GM19397 (cell line): ENCODE results near the gene SH3BGRL2.
"Not testable (repeated sequence)": the region's sequence is repeated elsewhere in the genome, so short reads cannot be mapped to it uniquely, and the experiment has no call there.

Source experiments
- ATAC-seq: cut with Tn5 transposase; IDR thresholded peaks from one replicate; pipeline ENCODE4 v1.9.1; 2021; ENCODE audit warnings: mild to moderate bottlenecking, moderate library complexity; ENCODE audit not compliant: unreplicated experiment

The SH3BGRL2 gene

DNA sequence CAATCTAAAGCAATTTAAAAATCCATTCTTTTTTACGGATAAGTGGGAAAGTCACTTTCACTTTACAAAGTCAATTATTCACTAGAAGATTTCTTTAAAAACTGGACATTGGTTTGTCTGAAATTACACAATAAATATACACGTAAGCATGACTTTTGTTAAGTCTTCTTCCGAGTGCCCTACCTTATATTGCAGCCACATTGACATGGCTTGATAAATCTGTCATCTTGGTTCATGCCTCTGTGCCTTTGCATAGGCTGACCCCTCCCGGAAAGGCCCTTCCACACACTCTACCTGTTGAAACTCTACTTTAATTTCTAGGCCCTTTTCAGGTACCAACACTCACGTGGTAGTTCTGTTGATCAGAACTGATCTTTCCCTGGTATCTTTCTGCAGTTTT is 104.1 kb downstream of the SH3BGRL2 start:
- ATAC-seq: no peak

DNA sequence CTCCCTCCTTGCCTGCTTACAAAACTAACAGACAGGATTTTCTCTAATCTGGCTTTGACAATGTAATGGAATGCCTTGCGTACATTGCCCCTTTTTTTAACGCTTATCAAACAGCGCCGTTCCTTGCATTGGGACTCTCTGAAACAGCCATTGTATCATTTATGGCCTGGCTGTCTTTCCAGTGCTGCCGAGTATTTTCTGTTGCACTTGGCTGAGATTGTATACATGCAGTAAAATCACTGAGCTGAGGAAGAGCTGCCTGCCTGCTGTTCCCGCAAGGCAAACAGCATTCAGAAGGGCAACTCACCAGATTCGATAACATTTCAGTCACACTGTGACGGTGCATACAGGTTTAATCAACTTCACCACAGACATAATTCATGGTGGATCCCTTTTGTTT is 106.0 kb downstream of the SH3BGRL2 start:
- ATAC-seq: no peak

DNA sequence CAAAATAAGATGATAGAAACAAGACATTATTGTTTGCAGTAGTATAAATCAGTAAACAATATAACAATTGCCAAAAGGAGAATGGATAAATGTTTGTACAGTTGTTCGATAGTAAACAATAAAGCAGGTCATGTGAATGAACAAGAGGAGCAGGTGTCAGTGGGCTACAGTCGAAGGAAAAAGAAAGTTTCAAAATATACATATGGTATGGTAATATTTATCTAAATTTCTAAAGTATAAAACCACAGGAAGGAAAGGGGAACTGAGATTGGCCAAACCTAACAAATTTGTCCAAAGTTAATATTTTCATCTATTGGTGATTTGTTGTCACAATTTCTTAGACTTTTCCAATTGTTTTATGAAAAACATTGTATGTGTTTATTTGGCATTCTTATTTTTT is 110.9 kb downstream of the SH3BGRL2 start:
- ATAC-seq: no peak

DNA sequence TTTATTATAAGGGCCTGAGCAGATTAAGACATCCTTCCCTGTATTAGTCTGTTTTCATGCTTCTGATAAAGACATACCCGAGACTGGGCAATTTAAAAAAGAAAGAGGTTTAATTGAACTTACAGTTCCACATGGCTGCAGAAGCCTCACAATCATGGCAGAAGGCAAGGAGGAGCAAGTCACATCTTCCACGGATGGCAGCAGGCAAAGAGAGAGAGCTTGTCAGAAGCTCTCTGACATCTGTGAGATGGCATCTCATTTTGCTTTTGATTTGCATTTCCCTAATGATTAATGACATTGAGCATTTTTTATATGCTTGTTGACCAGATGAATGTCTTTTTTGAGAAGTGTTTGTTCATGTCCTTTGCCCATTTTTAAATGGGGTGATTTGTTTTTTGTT is 114.2 kb downstream of the SH3BGRL2 start:
- not testable (repeated sequence) for ATAC-seq

DNA sequence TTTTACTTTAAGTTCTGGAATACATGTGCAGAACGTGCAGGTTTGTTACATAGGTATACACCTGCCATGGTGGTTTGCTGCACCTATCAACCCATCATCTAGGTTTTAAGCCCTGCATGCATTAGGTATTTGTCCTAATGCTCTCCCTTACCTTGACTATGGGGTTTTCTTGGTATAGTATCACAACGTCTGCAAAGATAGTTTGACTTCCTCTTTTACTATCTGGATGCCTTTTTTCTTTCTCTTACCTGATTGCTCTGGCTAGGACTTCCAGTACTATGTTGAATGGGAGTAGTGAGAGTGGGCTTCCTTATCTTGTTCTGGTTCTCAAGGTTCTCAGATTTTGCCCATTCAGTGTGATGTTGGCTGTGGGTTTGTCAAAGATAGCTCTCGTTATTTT is 115.2 kb downstream of the SH3BGRL2 start:
- ATAC-seq: not testable (repeated sequence)

DNA sequence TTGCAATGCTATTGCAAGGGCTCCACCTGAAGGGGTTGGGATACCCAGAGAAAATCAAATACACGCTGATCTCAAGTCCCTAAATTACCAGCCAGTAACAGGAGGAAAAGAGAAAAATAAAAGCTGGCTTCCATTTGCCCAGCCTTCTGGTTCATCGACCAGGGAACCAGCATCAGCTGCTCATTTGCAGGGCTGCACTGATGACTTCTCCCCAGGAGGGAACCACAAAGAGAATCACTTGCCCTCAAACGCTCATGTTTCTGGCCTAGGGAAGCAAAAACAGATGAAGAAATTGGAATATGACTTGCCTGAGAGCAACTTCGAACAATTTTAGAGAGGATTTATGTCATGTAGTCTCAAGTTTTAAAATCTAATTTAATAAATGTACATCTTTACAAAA is 119.7 kb downstream of the SH3BGRL2 start:
- ATAC-seq: no peak
